Bronchial epithelial cell (primary cell): ENCODE measurements around the gene KIAA1217. TPM values are rescaled to one million over a fixed set of nuclear protein-coding genes. Genes with fewer than 3 reads are reported as not detected.
A peak's percentile ranks its signal among the peaks of the same experiment; 100 is the strongest.

ENCODE experiments used
- DNase-seq: peaks from one replicate; pipeline ENCODE4 v3.0.0-alpha.2; 2010; ENCODE audit warnings: low read depth
- FAIRE-seq: peaks from 2 replicates; lab custom pipeline; 2011; peaks lifted over from hg19 to GRCh38; lab: Jason Lieb, UNC
- H3K27me3 ChIP-seq: 2 replicates; pipeline ENCODE4 v1.5.1; 2011; ENCODE audit warnings: low read length; ENCODE audit not compliant: control insufficient read depth, insufficient read depth
- H3K36me3 ChIP-seq: 2 replicates; pipeline ENCODE4 v1.5.1; 2011; ENCODE audit warnings: low read length; ENCODE audit not compliant: control insufficient read depth, insufficient read depth
- H3K4me3 ChIP-seq: 2 replicates; pipeline ENCODE4 v1.5.1; 2011; ENCODE audit warnings: mild to moderate bottlenecking, low read depth, low read length, control low read depth
- CTCF ChIP-seq: IDR thresholded peaks from 2 replicates; pipeline ENCODE4 v1.5.1; 2011; ENCODE audit warnings: mild to moderate bottlenecking, moderate library complexity, low read length, control low read depth, inconsistent platforms; ENCODE audit not compliant: insufficient read depth, severe bottlenecking
- total RNA-seq: library from RNA; depleted of rRNA; stranded (reverse); fragments of >200 nt; gene quantifications from 2 replicates; pipeline ENCODE4 v1.2.1, GENCODE V29; 2014

KIAA1217 gene
- total RNA-seq, 1 donor from 2014 or later: 3.4 TPM

GRCh38 chr10:24561453-24561852 is 352.5 kb downstream of the KIAA1217 start:
- DNase-seq (peak; percentile 18), FAIRE-seq (no peak)
- H3K4me3 ChIP-seq: no peak overlapping the region
- H3K27me3 ChIP-seq: no peaks in the 10 kb centered on the region
- no peaks in the 10 kb centered on the region for H3K36me3 ChIP-seq
- no peak for TF ChIP-seq CTCF

GRCh38 chr10:24568042-24568441 is 359.1 kb downstream of the KIAA1217 start:
- Histone ChIP-seq H3K36me3 (no peaks in the 10 kb centered on the region), H3K4me3 (no peak overlapping the region), H3K27me3 (no peaks in the 10 kb centered on the region)
- DNase-seq (no peak), FAIRE-seq (no peak)
- TF ChIP-seq CTCF: no peak

- DNase-seq (no peak), FAIRE-seq (no peak)
- no peaks in the 10 kb centered on the region for H3K27me3 ChIP-seq
- TF ChIP-seq CTCF: no peak
- H3K4me3 ChIP-seq: no peak overlapping the region
- H3K36me3 ChIP-seq: no peaks in the 10 kb centered on the region
Measured at GRCh38 chr10:24569330-24569796, 360.4 kb downstream of the KIAA1217 start.

GRCh38 chr10:24569828-24570657 is 361.1 kb downstream of the KIAA1217 start:
- Histone ChIP-seq H3K36me3 (no peaks in the 10 kb centered on the region), H3K4me3 (no peak overlapping the region), H3K27me3 (no peaks in the 10 kb centered on the region)
- FAIRE-seq (no peak), DNase-seq (no peak)
- no peak for TF ChIP-seq CTCF

GRCh38 chr10:24570658-24571426 is 361.9 kb downstream of the KIAA1217 start:
- no peaks in the 10 kb centered on the region for H3K27me3 ChIP-seq
- TF ChIP-seq CTCF: no peak
- DNase-seq (no peak), FAIRE-seq (no peak)
- no peaks in the 10 kb centered on the region for H3K36me3 ChIP-seq
- no peak overlapping the region for H3K4me3 ChIP-seq
